ENCODE data around the gene PAPSS2. TPM values are rescaled to one million over a fixed set of nuclear protein-coding genes. Genes with fewer than 3 reads are reported as not detected.

The PAPSS2 gene
- total RNA-seq, 2 experiments from 2014 or later = not detected

- H3K9me2 ChIP-seq (ENCODE audit: insufficient read depth, low read length) = no peaks in the 10 kb centered on the region
- no peaks in the 10 kb centered on the region for H3K4me1 ChIP-seq (ENCODE audit: insufficient read depth, low read length, poor library complexity, severe bottlenecking)
- no peak overlapping the region for H3K4me2 ChIP-seq (ENCODE audit: low read length)
- intact Hi-C loops (cut with micrococcal nuclease; ENCODE audit: unreplicated experiment) = no loop called here
- no peaks in the 10 kb centered on the region for H3K36me3 ChIP-seq (ENCODE audit: insufficient read depth, low read length)
- ChIA-PET POLR2A (interaction anchor here (0.6 to 1.2 kb wide), 4 partner anchors 13 to 104 kb away, joined by 3 to 4 read pairs (median 3); no protein-coding TSS in a partner anchor), CTCF (ENCODE audit: unreplicated experiment) (interaction anchor here (0.6 kb wide), 1 partner anchor 1186 kb away, joined by 3 read pairs; no protein-coding TSS in a partner anchor)
- TF ChIP-seq CTCF (conservative IDR thresholded peaks at IDR 0.05; ENCODE audit: low read length) (no peak), EZH2phosphoT487 (IDR thresholded peaks at IDR 0.05; ENCODE audit: borderline replicate concordance, low read depth, low read length) (no peak)
- DNase-seq (ENCODE audit: low spot score) = no peak
- no peaks in the 10 kb centered on the region for H3K79me2 ChIP-seq (ENCODE audit: insufficient read depth, low read depth, low read length)
- BruUV-seq (replicated peaks) = no TSS peak
- H3K9me3 ChIP-seq (ENCODE audit: low read length) = no peaks in the 10 kb centered on the region
- H3K27ac ChIP-seq (ENCODE audit: low read depth, low read length, poor library complexity, severe bottlenecking) = no peak overlapping the region
- H3K4me3 ChIP-seq (ENCODE audit: low read depth, low read length, poor library complexity, severe bottlenecking) = no peak overlapping the region
- H4K20me1 ChIP-seq (ENCODE audit: insufficient read depth, low read length) = no peaks in the 10 kb centered on the region
- H2AFZ ChIP-seq (ENCODE audit: low read length) = no peak overlapping the region
These were observed 8.8 kb downstream of the PAPSS2 start for GRCh38 chr10:87668324-87669074.

GRCh38 chr10:87669752-87670151 is 10.1 kb downstream of the PAPSS2 start:
- no peak for TF ChIP-seq EZH2phosphoT487 (IDR thresholded peaks at IDR 0.05; ENCODE audit: borderline replicate concordance, low read depth, low read length)
- no peak for TF ChIP-seq CTCF (conservative IDR thresholded peaks at IDR 0.05; ENCODE audit: low read length)
- Histone ChIP-seq H3K4me3 (ENCODE audit: low read depth, low read length, poor library complexity, severe bottlenecking) (no peak overlapping the region), H3K36me3 (ENCODE audit: insufficient read depth, low read length) (no peaks in the 10 kb centered on the region), H3K9me2 (ENCODE audit: insufficient read depth, low read length) (no peaks in the 10 kb centered on the region), H3K27ac (ENCODE audit: low read depth, low read length, poor library complexity, severe bottlenecking) (no peak overlapping the region), H3K79me2 (ENCODE audit: insufficient read depth, low read depth, low read length) (no peaks in the 10 kb centered on the region), H3K4me2 (ENCODE audit: low read length) (no peak overlapping the region), H2AFZ (ENCODE audit: low read length) (no peak overlapping the region), H3K9me3 (ENCODE audit: low read length) (no peaks in the 10 kb centered on the region), H4K20me1 (ENCODE audit: insufficient read depth, low read length) (no peaks in the 10 kb centered on the region), H3K4me1 (ENCODE audit: insufficient read depth, low read length, poor library complexity, severe bottlenecking) (no peaks in the 10 kb centered on the region)
- no peak for DNase-seq (ENCODE audit: low spot score)
- POLR2A ChIA-PET = no interaction called here
- CTCF ChIA-PET (ENCODE audit: unreplicated experiment) = no interaction called here
- intact Hi-C loops (cut with micrococcal nuclease; ENCODE audit: unreplicated experiment) = no loop called here
- BruUV-seq (replicated peaks) = no TSS peak

GRCh38 chr10:87670586-87670985 is 10.9 kb downstream of the PAPSS2 start:
- H3K4me2 ChIP-seq (ENCODE audit: low read length) = no peak overlapping the region
- intact Hi-C loops (cut with micrococcal nuclease; ENCODE audit: unreplicated experiment) = no loop called here
- H2AFZ ChIP-seq (ENCODE audit: low read length) = no peak overlapping the region
- no peaks in the 10 kb centered on the region for H3K9me3 ChIP-seq (ENCODE audit: low read length)
- no TSS peak for BruUV-seq (replicated peaks)
- H3K9me2 ChIP-seq (ENCODE audit: insufficient read depth, low read length) = no peaks in the 10 kb centered on the region
- ChIA-PET CTCF (ENCODE audit: unreplicated experiment) (no interaction called here), POLR2A (no interaction called here)
- H3K4me3 ChIP-seq (ENCODE audit: low read depth, low read length, poor library complexity, severe bottlenecking) = no peak overlapping the region
- no peaks in the 10 kb centered on the region for H3K4me1 ChIP-seq (ENCODE audit: insufficient read depth, low read length, poor library complexity, severe bottlenecking)
- TF ChIP-seq CTCF (conservative IDR thresholded peaks at IDR 0.05; ENCODE audit: low read length) = no peak
- no peak for TF ChIP-seq EZH2phosphoT487 (IDR thresholded peaks at IDR 0.05; ENCODE audit: borderline replicate concordance, low read depth, low read length)
- DNase-seq (ENCODE audit: low spot score) = no peak
- H3K79me2 ChIP-seq (ENCODE audit: insufficient read depth, low read depth, low read length) = no peaks in the 10 kb centered on the region
- no peak overlapping the region for H3K27ac ChIP-seq (ENCODE audit: low read depth, low read length, poor library complexity, severe bottlenecking)
- H3K36me3 ChIP-seq (ENCODE audit: insufficient read depth, low read length) = no peaks in the 10 kb centered on the region
- no peaks in the 10 kb centered on the region for H4K20me1 ChIP-seq (ENCODE audit: insufficient read depth, low read length)
